ENCODE results near the gene SLC7A6OS. TPM values are rescaled to one million over a fixed set of nuclear protein-coding genes. Genes with fewer than 3 reads are reported as not detected.
A peak's percentile ranks its signal among the peaks of the same experiment; 100 is the strongest.

Gene SLC7A6OS
- total and polyA plus RNA-seq, 2 experiments from 2014 or later, result 16.4 to 17.9 TPM

GRCh38 chr16:68273459-68273858 is 37.3 kb downstream of the SLC7A6OS start (continued):
- TF ChIP-seq ETS1 (IDR thresholded peaks at IDR 0.05) (no peak), EZH2phosphoT487 (IDR thresholded peaks at IDR 0.05; ENCODE audit: unreplicated experiment) (no peak), CREB1 (CRISPR knock-in tag; IDR thresholded peaks at IDR 0.05; ENCODE audit: low read depth) (no peak), ZNF114 (CRISPR knock-in tag; IDR thresholded peaks at IDR 0.05) (no peak), STAT1 (IDR thresholded peaks at IDR 0.05; ENCODE audit: unreplicated experiment) (no peak), POLR2AphosphoS5 (IDR thresholded peaks at IDR 0.05; ENCODE audit: low read depth) (no peak), CTCF (conservative IDR thresholded peaks at IDR 0.05; ENCODE audit: low read depth in 2 of 2) (no peak), JUNB (IDR thresholded peaks at IDR 0.05; ENCODE audit: unreplicated experiment) (no peak)

- H3F3A ChIP-seq (replicated peaks; ENCODE audit: low read depth), result no peaks in the 10 kb centered on the region
- peaks cover 13% of the 10 kb centered on the region for H4K20me1 ChIP-seq (replicated peaks; ENCODE audit: insufficient read depth)
- H3K4me3 Mint-ChIP-seq, result no peak overlapping the region
- ATAC-seq (no peak; the same call in 2 of the 3 replicates), DNase-seq (ENCODE audit: low spot score) (no peak)
- H3K4me1 Mint-ChIP-seq, result peaks cover 15% of the 10 kb centered on the region
- H2AFZ ChIP-seq, result no peak overlapping the region
- H3K27me3 Mint-ChIP-seq (ENCODE audit: insufficient read depth, low read depth, poor library complexity), result peaks cover 5% of the 10 kb centered on the region
- H3K36me3 Mint-ChIP-seq (ENCODE audit: low read depth), result peaks cover 24% of the 10 kb centered on the region
- no peaks in the 10 kb centered on the region for H3K27me3 ChIP-seq (ENCODE audit: insufficient read depth)
- H3K79me2 ChIP-seq (replicated peaks; ENCODE audit: insufficient read depth), result peaks cover 52% of the 10 kb centered on the region
- H3K4me2 ChIP-seq, result no peak overlapping the region
- no peaks in the 10 kb centered on the region for H3K9me3 Mint-ChIP-seq
- no peaks in the 10 kb centered on the region for H3K9me2 ChIP-seq (ENCODE audit: insufficient read depth)
- peaks cover 15% of the 10 kb centered on the region for H3K4me1 ChIP-seq (ENCODE audit: insufficient read depth)
- no peaks in the 10 kb centered on the region for H3K36me3 ChIP-seq (ENCODE audit: insufficient read depth)
- peak overlapping the region; percentile 66 for H3K27ac Mint-ChIP-seq
- H3K4me3 ChIP-seq, result no peak overlapping the region
- H3K27ac ChIP-seq (ENCODE audit: low read depth), result no peak overlapping the region
- no peak for TF ChIP-seq EZH2phosphoT487 (IDR thresholded peaks at IDR 0.05; ENCODE audit: unreplicated experiment)
- TF ChIP-seq REST (IDR thresholded peaks at IDR 0.05; ENCODE audit: unreplicated experiment), result no peak
- no peak for TF ChIP-seq JUNB (IDR thresholded peaks at IDR 0.05; ENCODE audit: unreplicated experiment)
- TF ChIP-seq POLR2AphosphoS5 (IDR thresholded peaks at IDR 0.05; ENCODE audit: low read depth), result no peak
- TF ChIP-seq ZNF114 (CRISPR knock-in tag; IDR thresholded peaks at IDR 0.05), result no peak
- TF ChIP-seq NANOG (IDR thresholded peaks at IDR 0.05; ENCODE audit: borderline replicate concordance), result no peak
- no peak for TF ChIP-seq STAT1 (IDR thresholded peaks at IDR 0.05; ENCODE audit: unreplicated experiment)
- TF ChIP-seq, protein P1, sequence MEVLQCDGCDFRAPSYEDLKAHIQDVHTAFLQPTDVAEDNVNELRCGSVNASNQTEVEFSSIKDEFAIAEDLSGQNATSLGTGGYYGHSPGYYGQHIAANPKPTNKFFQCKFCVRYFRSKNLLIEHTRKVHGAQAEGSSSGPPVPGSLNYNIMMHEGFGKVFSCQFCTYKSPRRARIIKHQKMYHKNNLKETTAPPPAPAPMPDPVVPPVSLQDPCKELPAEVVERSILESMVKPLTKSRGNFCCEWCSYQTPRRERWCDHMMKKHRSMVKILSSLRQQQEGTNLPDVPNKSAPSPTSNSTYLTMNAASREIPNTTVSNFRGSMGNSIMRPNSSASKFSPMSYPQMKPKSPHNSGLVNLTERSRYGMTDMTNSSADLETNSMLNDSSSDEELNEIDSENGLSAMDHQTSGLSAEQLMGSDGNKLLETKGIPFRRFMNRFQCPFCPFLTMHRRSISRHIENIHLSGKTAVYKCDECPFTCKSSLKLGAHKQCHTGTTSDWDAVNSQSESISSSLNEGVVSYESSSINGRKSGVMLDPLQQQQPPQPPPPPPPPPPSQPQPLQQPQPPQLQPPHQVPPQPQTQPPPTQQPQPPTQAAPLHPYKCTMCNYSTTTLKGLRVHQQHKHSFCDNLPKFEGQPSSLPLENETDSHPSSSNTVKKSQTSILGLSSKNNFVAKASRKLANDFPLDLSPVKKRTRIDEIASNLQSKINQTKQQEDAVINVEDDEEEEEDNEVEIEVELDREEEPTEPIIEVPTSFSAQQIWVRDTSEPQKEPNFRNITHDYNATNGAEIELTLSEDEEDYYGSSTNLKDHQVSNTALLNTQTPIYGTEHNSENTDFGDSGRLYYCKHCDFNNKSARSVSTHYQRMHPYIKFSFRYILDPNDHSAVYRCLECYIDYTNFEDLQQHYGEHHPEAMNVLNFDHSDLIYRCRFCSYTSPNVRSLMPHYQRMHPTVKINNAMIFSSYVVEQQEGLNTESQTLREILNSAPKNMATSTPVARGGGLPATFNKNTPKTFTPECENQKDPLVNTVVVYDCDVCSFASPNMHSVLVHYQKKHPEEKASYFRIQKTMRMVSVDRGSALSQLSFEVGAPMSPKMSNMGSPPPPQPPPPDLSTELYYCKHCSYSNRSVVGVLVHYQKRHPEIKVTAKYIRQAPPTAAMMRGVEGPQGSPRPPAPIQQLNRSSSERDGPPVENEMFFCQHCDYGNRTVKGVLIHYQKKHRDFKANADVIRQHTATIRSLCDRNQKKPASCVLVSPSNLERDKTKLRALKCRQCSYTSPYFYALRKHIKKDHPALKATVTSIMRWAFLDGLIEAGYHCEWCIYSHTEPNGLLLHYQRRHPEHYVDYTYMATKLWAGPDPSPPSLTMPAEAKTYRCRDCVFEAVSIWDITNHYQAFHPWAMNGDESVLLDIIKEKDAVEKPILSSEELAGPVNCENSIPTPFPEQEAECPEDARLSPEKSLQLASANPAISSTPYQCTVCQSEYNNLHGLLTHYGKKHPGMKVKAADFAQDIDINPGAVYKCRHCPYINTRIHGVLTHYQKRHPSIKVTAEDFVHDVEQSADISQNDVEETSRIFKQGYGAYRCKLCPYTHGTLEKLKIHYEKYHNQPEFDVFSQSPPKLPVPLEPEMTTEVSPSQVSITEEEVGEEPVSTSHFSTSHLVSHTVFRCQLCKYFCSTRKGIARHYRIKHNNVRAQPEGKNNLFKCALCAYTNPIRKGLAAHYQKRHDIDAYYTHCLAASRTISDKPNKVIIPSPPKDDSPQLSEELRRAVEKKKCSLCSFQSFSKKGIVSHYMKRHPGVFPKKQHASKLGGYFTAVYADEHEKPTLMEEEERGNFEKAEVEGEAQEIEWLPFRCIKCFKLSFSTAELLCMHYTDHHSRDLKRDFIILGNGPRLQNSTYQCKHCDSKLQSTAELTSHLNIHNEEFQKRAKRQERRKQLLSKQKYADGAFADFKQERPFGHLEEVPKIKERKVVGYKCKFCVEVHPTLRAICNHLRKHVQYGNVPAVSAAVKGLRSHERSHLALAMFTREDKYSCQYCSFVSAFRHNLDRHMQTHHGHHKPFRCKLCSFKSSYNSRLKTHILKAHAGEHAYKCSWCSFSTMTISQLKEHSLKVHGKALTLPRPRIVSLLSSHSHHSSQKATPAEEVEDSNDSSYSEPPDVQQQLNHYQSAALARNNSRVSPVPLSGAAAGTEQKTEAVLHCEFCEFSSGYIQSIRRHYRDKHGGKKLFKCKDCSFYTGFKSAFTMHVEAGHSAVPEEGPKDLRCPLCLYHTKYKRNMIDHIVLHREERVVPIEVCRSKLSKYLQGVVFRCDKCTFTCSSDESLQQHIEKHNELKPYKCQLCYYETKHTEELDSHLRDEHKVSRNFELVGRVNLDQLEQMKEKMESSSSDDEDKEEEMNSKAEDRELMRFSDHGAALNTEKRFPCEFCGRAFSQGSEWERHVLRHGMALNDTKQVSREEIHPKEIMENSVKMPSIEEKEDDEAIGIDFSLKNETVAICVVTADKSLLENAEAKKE (CRISPR knock-in tag; IDR thresholded peaks at IDR 0.05), result no peak
- no peak for TF ChIP-seq ZNF331 (CRISPR knock-in tag; IDR thresholded peaks at IDR 0.05; ENCODE audit: low read depth)
These were observed 38.1 kb downstream of the SLC7A6OS start for GRCh38 chr16:68272507-68273209.
